Keratinocyte (primary cell): Measurements from ENCODE around the gene KLK4. TPM values are rescaled to one million over a fixed set of nuclear protein-coding genes. Genes with fewer than 3 reads are reported as not detected.

Experiments used
- DNase-seq: peaks from one replicate; pipeline ENCODE4 v3.0.0-alpha.2; 2011; ENCODE audit warnings: low read depth, missing footprints, low spot score
- FAIRE-seq: peaks from 2 replicates; lab custom pipeline; 2011; peaks lifted over from hg19 to GRCh38; lab: Jason Lieb, UNC
- H2AFZ ChIP-seq: 2 replicates; pipeline ENCODE4 v1.6.0; 2012; ENCODE audit warnings: low read length, control low read depth, inconsistent platforms; ENCODE audit not compliant: control insufficient read depth
- H3K27ac ChIP-seq: 2 replicates; pipeline ENCODE4 v1.5.1; 2011; ENCODE audit warnings: low read length; ENCODE audit not compliant: control insufficient read depth, insufficient read depth
- H3K27me3 ChIP-seq: 3 replicates; pipeline ENCODE4 v1.6.0; 2011; ENCODE audit warnings: low read length; ENCODE audit not compliant: control insufficient read depth, insufficient read depth; ENCODE audit errors: extremely low read depth
- H3K36me3 ChIP-seq, 2 experiments: 2 replicates in 1 of 2; 3 replicates in 1 of 2; pipeline ENCODE4 v1.5.1; 2011; ENCODE audit warnings: low read length in 2 of 2, mild to moderate bottlenecking in 1 of 2; ENCODE audit not compliant: control insufficient read depth in 2 of 2, insufficient read depth in 2 of 2; ENCODE audit errors: extremely low read depth in 1 of 2
- H3K4me1 ChIP-seq: 3 replicates; pipeline ENCODE4 v1.5.1; 2011; ENCODE audit warnings: low read length; ENCODE audit not compliant: control insufficient read depth, insufficient read depth; ENCODE audit errors: extremely low read depth
- H3K4me2 ChIP-seq: 3 replicates; pipeline ENCODE4 v1.6.0; 2011; ENCODE audit warnings: low read depth, low read length; ENCODE audit not compliant: control insufficient read depth, insufficient read depth; ENCODE audit errors: extremely low read depth
- H3K4me3 ChIP-seq, 3 experiments: fragments of 200-600 bp in 1 of 3; sonication (generic) in 1 of 3; 2 replicates in 2 of 3; 3 replicates in 1 of 3; pipeline ENCODE4 v1.5.1; 2011 to 2016; ENCODE audit warnings: low read length in 3 of 3, mild to moderate bottlenecking in 3 of 3, control low read depth in 2 of 3, inconsistent platforms in 1 of 3, low read depth in 1 of 3, mixed read lengths in 1 of 3, mixed run types in 1 of 3, moderate library complexity in 1 of 3; ENCODE audit not compliant: control insufficient read depth in 2 of 3, insufficient read depth in 2 of 3; ENCODE audit errors: extremely low read depth in 1 of 3
- H3K79me2 ChIP-seq: 2 replicates; pipeline ENCODE4 v1.6.0; 2012; ENCODE audit warnings: low read length; ENCODE audit not compliant: control insufficient read depth, insufficient read depth
- H3K9ac ChIP-seq: 3 replicates; pipeline ENCODE4 v1.6.0; 2011; ENCODE audit warnings: low read length; ENCODE audit not compliant: control insufficient read depth, insufficient read depth; ENCODE audit errors: extremely low read depth
- H3K9me1 ChIP-seq: 3 replicates; pipeline ENCODE4 v1.6.0; 2011; ENCODE audit warnings: low read length; ENCODE audit not compliant: control insufficient read depth, insufficient read depth; ENCODE audit errors: extremely low read depth
- H3K9me3 ChIP-seq: 2 replicates; pipeline ENCODE4 v1.5.1; 2012; ENCODE audit warnings: low read depth, low read length; ENCODE audit not compliant: control insufficient read depth
- H4K20me1 ChIP-seq: 3 replicates; pipeline ENCODE4 v1.6.0; 2011; ENCODE audit warnings: low read length; ENCODE audit not compliant: control insufficient read depth, insufficient read depth; ENCODE audit errors: extremely low read depth
- EZH2 ChIP-seq: IDR thresholded peaks from one replicate; pipeline ENCODE4 v1.6.1; 2012; ENCODE audit warnings: inconsistent platforms, mild to moderate bottlenecking, low read length, moderate library complexity
- dilution Hi-C: fragments of 300-500 bp; cut with MboI; formaldehyde crosslinking; loops from one replicate; pipeline ENCODE4 v1.7.0; 2020; ENCODE audit warnings: low sequenced_read_pairs; ENCODE audit not compliant: extremely low pct_ligation_motif_present
- polyA minus RNA-seq, 3 experiments: library from RNA; depleted of rRNA, polyadenylated mRNA; stranded (reverse); fragments of >200 nt; gene quantifications; 1 replicate in 1 of 3; 2 replicates in 1 of 3; 3 replicates in 1 of 3; pipeline ENCODE4 v1.2.3, GENCODE V29; 2011
- polyA plus RNA-seq, 5 experiments: library from polyadenylated mRNA; depleted of rRNA in 3 of 5; stranded (reverse) in 3 of 5; stranded (forward) in 1 of 5; unstranded in 1 of 5; fragments of >200 nt; gene quantifications; 1 replicate in 1 of 5; 2 replicates in 3 of 5; 3 replicates in 1 of 5; pipeline versions ENCODE4 v1.2.1 to v1.2.3, GENCODE V29; 2011 to 2012; ENCODE audit warnings: missing spikeins in 2 of 5, low read depth in 1 of 5, low replicate concordance in 1 of 5
- TF ChIP-seq, protein P1 (sequence below), 3 experiments: IDR thresholded peaks in 1 of 3; conservative IDR thresholded peaks in 1 of 3; optimal IDR thresholded peaks in 1 of 3; 2 replicates in 2 of 3; 3 replicates in 1 of 3; pipeline versions ENCODE3 to v1.5.1; 2011; ENCODE audit warnings: low read length in 3 of 3, mild to moderate bottlenecking in 3 of 3, moderate library complexity in 2 of 3, control low read depth in 1 of 3, inconsistent platforms in 1 of 3; ENCODE audit not compliant: insufficient read depth in 2 of 3; ENCODE audit errors: extremely low read depth in 1 of 3

KLK4 gene, protein sequence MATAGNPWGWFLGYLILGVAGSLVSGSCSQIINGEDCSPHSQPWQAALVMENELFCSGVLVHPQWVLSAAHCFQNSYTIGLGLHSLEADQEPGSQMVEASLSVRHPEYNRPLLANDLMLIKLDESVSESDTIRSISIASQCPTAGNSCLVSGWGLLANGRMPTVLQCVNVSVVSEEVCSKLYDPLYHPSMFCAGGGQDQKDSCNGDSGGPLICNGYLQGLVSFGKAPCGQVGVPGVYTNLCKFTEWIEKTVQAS
- polyA plus RNA-seq, result not detected in 3 replicates
- not detected for polyA plus RNA-seq (2011; ENCODE audit: low read depth)
- polyA plus RNA-seq (2011; cell fraction: cytosol; rRNA removed), result not detected in 2 replicates
- not detected in 2 replicates for polyA plus RNA-seq (2011; cell fraction: nucleus; rRNA removed)
- polyA plus RNA-seq (2012; ENCODE audit: low replicate concordance), result 0.49 TPM in 1 of 2 replicates, not detected in the other
- not detected in 3 replicates for polyA minus RNA-seq
- polyA minus RNA-seq (2011; cell fraction: cytosol; rRNA and poly(A)+ RNA removed), result not detected
- not detected in 2 replicates for polyA minus RNA-seq (2011; cell fraction: nucleus; rRNA and poly(A)+ RNA removed)

DNA sequence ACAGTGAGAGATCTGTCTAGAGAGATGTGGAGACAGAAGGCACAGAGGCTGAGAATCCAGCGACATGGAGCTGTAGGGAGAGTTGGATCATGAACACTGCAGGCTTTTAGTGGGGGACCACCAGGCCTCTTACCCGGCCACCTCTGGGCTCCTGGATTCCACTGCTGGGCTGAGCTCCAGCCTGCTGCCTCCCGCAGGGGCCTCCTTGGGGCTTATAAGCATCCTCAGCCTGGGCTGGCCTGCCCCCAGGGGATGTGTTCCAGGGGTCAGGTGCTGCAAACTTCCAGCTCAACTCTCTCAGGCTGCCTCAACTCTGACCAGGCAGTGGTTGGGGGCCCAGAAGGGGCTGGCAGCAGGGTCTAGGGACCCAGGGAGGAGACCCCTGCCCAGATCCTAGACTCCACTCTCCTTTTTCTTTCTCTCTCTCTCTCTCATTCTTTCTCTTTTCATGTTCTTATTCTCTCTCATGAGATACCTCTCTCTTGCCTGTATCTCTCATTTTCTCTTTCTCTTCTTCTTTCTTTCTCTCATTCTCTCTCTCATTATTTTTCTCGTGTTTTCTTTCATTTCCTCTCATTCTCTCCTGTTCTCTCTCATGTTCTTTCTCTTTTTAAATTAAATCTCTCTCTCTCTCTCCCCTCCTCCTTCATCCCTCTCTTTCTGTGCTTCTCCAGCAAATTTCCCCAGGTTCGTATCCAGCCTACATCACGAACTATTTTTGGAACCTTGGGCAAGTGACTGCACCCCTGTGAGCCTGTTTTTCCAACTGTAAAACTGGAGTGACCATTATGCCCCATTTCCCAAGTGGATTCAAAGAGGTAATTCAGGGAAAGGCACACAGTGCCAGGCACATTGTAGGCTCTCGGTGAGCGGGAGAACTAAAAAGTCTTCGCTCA is at the start of gene KLK4:
KLK4 (minus strand) TSS at position 190 of the 896 bp plus-strand sequence. CDS start 657 bp downstream, outside the sequence.
- Histone ChIP-seq H3K4me3 (no peak within 1 kb of the TSS), H3K4me2 (no peak within 1 kb of the TSS), H3K9me1 (no peaks in the 10 kb centered on the region), H3K27me3 (peaks cover 72% of the 10 kb centered on the region), H3K9ac (no peak within 1 kb of the TSS), H3K27ac (no peak within 1 kb of the TSS), H3K36me3 (no peaks in the 10 kb centered on the region), H3K9me3 (no peaks in the 10 kb centered on the region), H3K79me2 (no peaks in the 10 kb centered on the region), H2AFZ (no peak within 1 kb of the TSS), H4K20me1 (no peaks in the 10 kb centered on the region), H3K4me1 (no peaks in the 10 kb centered on the region)
- TF ChIP-seq, protein P1, sequence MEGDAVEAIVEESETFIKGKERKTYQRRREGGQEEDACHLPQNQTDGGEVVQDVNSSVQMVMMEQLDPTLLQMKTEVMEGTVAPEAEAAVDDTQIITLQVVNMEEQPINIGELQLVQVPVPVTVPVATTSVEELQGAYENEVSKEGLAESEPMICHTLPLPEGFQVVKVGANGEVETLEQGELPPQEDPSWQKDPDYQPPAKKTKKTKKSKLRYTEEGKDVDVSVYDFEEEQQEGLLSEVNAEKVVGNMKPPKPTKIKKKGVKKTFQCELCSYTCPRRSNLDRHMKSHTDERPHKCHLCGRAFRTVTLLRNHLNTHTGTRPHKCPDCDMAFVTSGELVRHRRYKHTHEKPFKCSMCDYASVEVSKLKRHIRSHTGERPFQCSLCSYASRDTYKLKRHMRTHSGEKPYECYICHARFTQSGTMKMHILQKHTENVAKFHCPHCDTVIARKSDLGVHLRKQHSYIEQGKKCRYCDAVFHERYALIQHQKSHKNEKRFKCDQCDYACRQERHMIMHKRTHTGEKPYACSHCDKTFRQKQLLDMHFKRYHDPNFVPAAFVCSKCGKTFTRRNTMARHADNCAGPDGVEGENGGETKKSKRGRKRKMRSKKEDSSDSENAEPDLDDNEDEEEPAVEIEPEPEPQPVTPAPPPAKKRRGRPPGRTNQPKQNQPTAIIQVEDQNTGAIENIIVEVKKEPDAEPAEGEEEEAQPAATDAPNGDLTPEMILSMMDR (optimal IDR thresholded peaks at IDR 0.05 in 1 of 3, IDR thresholded peaks at IDR 0.05 in 1 of 3, conservative IDR thresholded peaks at IDR 0.05 in 1 of 3; ENCODE audit: extremely low read depth in 1 of 3, insufficient read depth in 2 of 3, low read length in 3 of 3), result no peak
- TF ChIP-seq EZH2, result no peak
- FAIRE-seq, result no peak
- DNase-seq, result no peak
- dilution Hi-C loops, result no loop called here

DNA sequence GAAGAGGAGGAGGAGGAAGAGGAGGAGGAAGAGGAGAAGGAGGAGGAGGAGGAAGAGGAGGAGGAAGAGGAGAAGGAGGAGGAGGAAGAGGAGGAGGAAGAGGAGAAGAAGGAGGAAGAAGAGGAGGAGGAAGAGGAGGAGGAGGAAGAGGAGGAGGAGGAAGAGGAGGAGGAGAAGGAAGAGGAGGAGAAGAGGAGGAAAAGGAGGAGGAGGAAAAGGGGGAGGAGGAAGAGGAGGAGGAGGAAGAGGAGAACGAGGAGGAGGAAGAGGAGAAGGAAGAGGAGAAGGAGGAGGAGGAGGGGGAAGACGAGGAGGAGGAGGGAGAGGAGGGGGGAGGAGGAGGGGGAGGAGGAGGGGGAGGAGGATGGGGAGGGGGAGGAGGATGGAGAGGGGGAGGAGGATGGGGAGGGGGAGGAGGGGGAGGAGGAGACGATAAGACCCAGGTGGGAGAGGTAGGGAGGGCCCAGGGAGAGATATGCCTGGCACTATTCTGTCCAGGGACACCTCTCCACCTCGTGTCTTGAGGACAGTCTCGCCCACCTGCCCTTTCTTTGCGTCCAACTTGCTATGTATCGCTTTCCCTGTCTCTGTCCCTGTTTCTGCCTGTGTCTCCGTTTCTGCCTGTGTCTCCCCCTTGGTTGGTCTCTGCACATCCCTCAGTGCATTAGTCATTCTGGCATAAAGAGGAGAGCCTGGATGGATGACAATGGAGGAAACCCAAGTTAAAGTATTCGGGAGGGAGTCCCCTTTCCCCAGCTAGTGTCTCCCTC is 48.7 kb upstream of the KLK4 start:
- dilution Hi-C loops, result no loop called here
- DNase-seq, result no peak

More for the DNA sequence above, 48.7 kb upstream of the KLK4 start:
- Histone ChIP-seq H3K79me2 (no peaks in the 10 kb centered on the region), H3K9me1 (no peaks in the 10 kb centered on the region), H3K4me2 (no peak overlapping the region), H2AFZ (peak overlapping the region; percentile 30), H3K4me3 (no peak overlapping the region), H3K9me3 (peaks cover 3% of the 10 kb centered on the region), H3K27ac (no peak overlapping the region), H3K4me1 (peaks cover 3% of the 10 kb centered on the region), H3K27me3 (peaks cover 4% of the 10 kb centered on the region), H3K36me3 (no peaks in the 10 kb centered on the region), H4K20me1 (no peaks in the 10 kb centered on the region), H3K9ac (no peak overlapping the region)
- no peak for TF ChIP-seq EZH2
- TF ChIP-seq, protein P1 (optimal IDR thresholded peaks at IDR 0.05 in 1 of 3, IDR thresholded peaks at IDR 0.05 in 1 of 3, conservative IDR thresholded peaks at IDR 0.05 in 1 of 3; ENCODE audit: extremely low read depth in 1 of 3, insufficient read depth in 2 of 3, low read length in 3 of 3), result no peak
- peak; percentile 70 for FAIRE-seq
